Breast epithelium (tissue), 4 donors: ENCODE results near the gene IQCE. TPM values are rescaled to one million over a fixed set of nuclear protein-coding genes. Genes with fewer than 3 reads are reported as not detected.

Source experiments
- DNase-seq, 2 donors: peaks; one replicate each; pipeline ENCODE4 v3.0.0-alpha.2; 2019; ENCODE audit warnings: low spot score in 2 of 2
- H3K27ac ChIP-seq, 2 donors: fragments of 200-600 bp; sonication (generic) in 1 of 2; one replicate each; pipeline ENCODE4 v1.5.1; 2016 to 2019; ENCODE audit warnings: mild to moderate bottlenecking in 1 of 2
- H3K27me3 ChIP-seq, 2 donors: fragments of 200-600 bp; sonication (generic) in 1 of 2; one replicate each; pipeline versions ENCODE4 v1.5.1 to v1.6.0; 2017 to 2019; ENCODE audit warnings: control low read depth in 1 of 2, mild to moderate bottlenecking in 1 of 2
- H3K36me3 ChIP-seq: fragments of 200-600 bp; one replicate; pipeline ENCODE4 v1.5.1; 2019
- H3K4me1 ChIP-seq, 2 donors: fragments of 200-600 bp; sonication (generic); one replicate each; pipeline ENCODE4 v1.5.1; 2016 to 2019; ENCODE audit warnings: control low read depth in 1 of 2
- H3K4me3 ChIP-seq, 3 donors: fragments of 200-600 bp; sonication (generic); 1 replicate in 2 of 3; 2 replicates in 1 of 3; pipeline ENCODE4 v1.5.1; 2016 to 2019; ENCODE audit warnings: mild to moderate bottlenecking in 3 of 3, moderate library complexity in 2 of 3
- H3K9me3 ChIP-seq, 2 donors: fragments of 200-600 bp; sonication (generic) in 1 of 2; one replicate each; pipeline ENCODE4 v1.5.1; 2016 to 2019; ENCODE audit warnings: control low read depth in 1 of 2
- CTCF ChIP-seq, 3 donors: fragments of 450-650 bp; IDR thresholded peaks; one replicate each; pipeline ENCODE4 v1.5.1; 2016 to 2017; ENCODE audit warnings: antibody characterized with exemption in 3 of 3, mild to moderate bottlenecking in 3 of 3, moderate library complexity in 3 of 3
- POLR2A ChIP-seq: fragments of 450-650 bp; IDR thresholded peaks from one replicate; pipeline ENCODE4 v1.6.1; 2016; ENCODE audit warnings: antibody characterized with exemption, mild to moderate bottlenecking, moderate library complexity
- POLR2AphosphoS5 ChIP-seq, 3 donors: sonication (generic); formaldehyde crosslinking; IDR thresholded peaks; one replicate each; pipeline ENCODE4 v1.6.1; 2017; ENCODE audit warnings: antibody characterized with exemption in 3 of 3
- intact Hi-C: fragments of 100-400 bp; cut with DNase I; formaldehyde crosslinking; loops from one replicate; pipeline ENCODE4 v1.15.1; 2023; ENCODE audit warnings: low total_unique reads
- total RNA-seq, 3 donors: library from RNA; depleted of rRNA; stranded (reverse); fragments of >200 nt; gene quantifications; one replicate each; pipeline ENCODE4 v1.1.0, GENCODE V29; 2016

Gene IQCE
- total RNA-seq, 3 donors from 2014 or later: 13.4 to 22.7 (median 13.8) TPM

- intact Hi-C loops: no loop called here
- Histone ChIP-seq H3K27me3 (no peaks in the 10 kb centered on the region), H3K4me3 (no peak overlapping the region), H3K9me3 (no peaks in the 10 kb centered on the region), H3K27ac (peak overlapping the region; percentile 79 to 91), H3K36me3 (no peaks in the 10 kb centered on the region), H3K4me1 (peaks cover 19 to 31% of the 10 kb centered on the region in 2 donors)
- TF ChIP-seq CTCF (IDR thresholded peaks at IDR 0.05) (no peak), POLR2AphosphoS5 (IDR thresholded peaks at IDR 0.05) (no peak), POLR2A (no peak)
- peak in 1 of 2 donors; percentile 71 for DNase-seq
Measured at GRCh38 chr7:2515424-2516193, 43.2 kb upstream of the IQCE start.

- no peaks in the 10 kb centered on the region for H3K9me3 ChIP-seq
- no peaks in the 10 kb centered on the region for H3K36me3 ChIP-seq
- no peaks in the 10 kb centered on the region for H3K27me3 ChIP-seq
- peaks cover 19 to 27% of the 10 kb centered on the region in 2 donors for H3K4me1 ChIP-seq
- TF ChIP-seq POLR2A (no peak), CTCF (IDR thresholded peaks at IDR 0.05) (no peak), POLR2AphosphoS5 (IDR thresholded peaks at IDR 0.05) (no peak)
- intact Hi-C loops: no loop called here
- no peak overlapping the region for H3K4me3 ChIP-seq
- DNase-seq: no peak
- peak overlapping the region; percentile 79 to 91 for H3K27ac ChIP-seq
Measured at GRCh38 chr7:2516194-2516555, 42.6 kb upstream of the IQCE start.

- Histone ChIP-seq H3K27ac (peak overlapping the region; percentile 79 to 91), H3K27me3 (no peaks in the 10 kb centered on the region), H3K4me1 (peaks cover 18 to 19% of the 10 kb centered on the region in 2 donors), H3K4me3 (no peak overlapping the region), H3K36me3 (no peaks in the 10 kb centered on the region), H3K9me3 (no peaks in the 10 kb centered on the region)
- peak in 1 of 2 donors; percentile 67 for DNase-seq
- TF ChIP-seq POLR2A (no peak), CTCF (IDR thresholded peaks at IDR 0.05) (no peak), POLR2AphosphoS5 (IDR thresholded peaks at IDR 0.05) (no peak)
- intact Hi-C loops: no loop called here
Measured at GRCh38 chr7:2517026-2517425, 41.8 kb upstream of the IQCE start.

- intact Hi-C loops: no loop called here
- no peak overlapping the region for H3K4me3 ChIP-seq
- no peaks in the 10 kb centered on the region for H3K9me3 ChIP-seq
- H3K36me3 ChIP-seq: no peaks in the 10 kb centered on the region
- H3K27ac ChIP-seq: peak overlapping the region; percentile 79 to 91
- H3K27me3 ChIP-seq: no peaks in the 10 kb centered on the region
- H3K4me1 ChIP-seq: peaks cover 18 to 20% of the 10 kb centered on the region in 2 donors
- no peak for DNase-seq
- TF ChIP-seq POLR2AphosphoS5 (IDR thresholded peaks at IDR 0.05): no peak
- TF ChIP-seq CTCF (IDR thresholded peaks at IDR 0.05): no peak
- no peak for TF ChIP-seq POLR2A
Measured at GRCh38 chr7:2517678-2518507, 40.9 kb upstream of the IQCE start.

GRCh38 chr7:2518737-2519118 is 40.1 kb upstream of the IQCE start:
- DNase-seq: no peak
- Histone ChIP-seq H3K27me3 (no peaks in the 10 kb centered on the region), H3K36me3 (no peaks in the 10 kb centered on the region), H3K4me1 (peaks cover 24 to 29% of the 10 kb centered on the region in 2 donors), H3K9me3 (no peaks in the 10 kb centered on the region), H3K27ac (peak overlapping the region; percentile 79 to 91), H3K4me3 (peak overlapping the region; percentile 44 to 85 (median 63))
- intact Hi-C loops: no loop called here
- no peak for TF ChIP-seq POLR2AphosphoS5 (IDR thresholded peaks at IDR 0.05)
- TF ChIP-seq POLR2A: no peak
- TF ChIP-seq CTCF (IDR thresholded peaks at IDR 0.05): no peak
